Stimulated activated naive CD4-positive, alpha-beta T cell treated with Interleukin-2 at 50 U/mL for 16 hours (primary cell): ENCODE measurements around the gene SLC6A20.
A peak's percentile ranks its signal among the peaks of the same experiment; 100 is the strongest.

Experiments used
- DNase-seq: peaks from one replicate; lab custom pipeline; 2025; lab: John Stamatoyannopoulos, UW

Gene SLC6A20

GRCh38 chr3:45795882-45796765 is at the start of gene SLC6A20:
Gene SLC6A20 (minus strand): TSS chr3:45796536. CDS start chr3:45796419, 117 bp downstream.
- DNase-seq, result no peak

- no peak for DNase-seq
Observed at GRCh38 chr3:45844616-45845015, 48.3 kb upstream of the SLC6A20 start.

GRCh38 chr3:45842851-45843625 is 46.7 kb upstream of the SLC6A20 start:
- DNase-seq, result no peak

GRCh38 chr3:45841757-45842491 is 45.6 kb upstream of the SLC6A20 start, which contains the start of gene LZTFL1:
Gene LZTFL1 (minus strand): TSS chr3:45842119. CDS start chr3:45841991, 128 bp downstream.
- peak; percentile 90 for DNase-seq

- no peak for DNase-seq
Observed at GRCh38 chr3:45841420-45841756, 45.1 kb upstream of the SLC6A20 start.

- DNase-seq, result no peak
Observed at GRCh38 chr3:45838466-45838865, 42.1 kb upstream of the SLC6A20 start.

GRCh38 chr3:45832699-45833098 is 36.4 kb upstream of the SLC6A20 start:
- DNase-seq, result no peak

GRCh38 chr3:45830121-45830520 is 33.8 kb upstream of the SLC6A20 start:
- DNase-seq, result no peak

GRCh38 chr3:45826908-45827307 is 30.6 kb upstream of the SLC6A20 start:
- no peak for DNase-seq

GRCh38 chr3:45826321-45826720 is 30.0 kb upstream of the SLC6A20 start:
- DNase-seq, result no peak

GRCh38 chr3:45821127-45821526 is 24.8 kb upstream of the SLC6A20 start:
- no peak for DNase-seq

- DNase-seq, result no peak
Observed at GRCh38 chr3:45819543-45819942, 23.2 kb upstream of the SLC6A20 start.

- DNase-seq, result no peak
Observed at GRCh38 chr3:45817831-45818522, 21.6 kb upstream of the SLC6A20 start.

GRCh38 chr3:45816544-45816943 is 20.2 kb upstream of the SLC6A20 start:
- DNase-seq, result no peak

GRCh38 chr3:45814322-45814721 is 18.0 kb upstream of the SLC6A20 start:
- no peak for DNase-seq

GRCh38 chr3:45807681-45808540 is 11.6 kb upstream of the SLC6A20 start:
- DNase-seq, result no peak

- DNase-seq, result no peak
Observed at GRCh38 chr3:45807133-45807532, 10.8 kb upstream of the SLC6A20 start.

- no peak for DNase-seq
Observed at GRCh38 chr3:45806072-45806471, 9.7 kb upstream of the SLC6A20 start.

GRCh38 chr3:45803252-45803935 is 7.1 kb upstream of the SLC6A20 start:
- no peak for DNase-seq

GRCh38 chr3:45802146-45802545 is 5.8 kb upstream of the SLC6A20 start:
- DNase-seq, result no peak
